ENCODE results near the gene FANK1.

DNA sequence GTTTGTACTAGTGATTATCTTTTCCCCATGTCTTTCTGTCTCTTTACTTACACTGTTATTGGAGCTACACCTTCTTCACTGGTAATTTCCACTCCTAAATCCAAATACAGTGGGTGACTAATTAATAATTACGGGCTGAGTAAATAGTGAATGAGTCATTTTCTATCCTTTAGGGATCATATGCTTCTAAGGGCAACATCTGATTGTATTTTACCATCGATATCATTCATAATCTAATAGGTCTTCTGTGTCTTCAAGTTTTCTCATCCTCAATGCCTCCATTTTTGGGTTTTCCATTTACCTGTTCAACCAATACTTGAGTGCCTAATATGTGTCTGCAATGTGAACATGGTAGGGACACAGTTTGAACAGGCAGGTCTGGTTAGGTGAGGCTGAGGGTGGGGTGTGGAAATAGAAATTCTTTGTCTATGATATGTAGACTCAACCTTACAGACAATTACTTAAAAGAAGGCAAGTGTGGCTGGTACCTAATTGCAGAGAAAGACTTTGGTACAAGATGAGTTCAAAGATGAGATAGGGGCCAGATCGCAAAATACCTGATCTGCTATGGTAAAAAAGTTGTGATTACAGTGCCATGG lies 9.4 kb upstream of the FANK1 start:
- TF ChIP-seq EZH2phosphoT487 (IDR thresholded peaks at IDR 0.05; ENCODE audit: insufficient read depth, low read depth) (no peak), EZH2 (IDR thresholded peaks at IDR 0.05; ENCODE audit: insufficient read depth, poor library complexity, severe bottlenecking) (no peak)
